Liver (tissue), 9 donors: Measurements from ENCODE around the gene ARHGAP12. TPM values are rescaled to one million over a fixed set of nuclear protein-coding genes. Genes with fewer than 3 reads are reported as not detected.
A peak's percentile ranks its signal among the peaks of the same experiment; 100 is the strongest.

ENCODE experiments used
- DNase-seq: peaks from one replicate; pipeline ENCODE4 v3.0.0-alpha.2; 2017; ENCODE audit warnings: low spot score
- H3K27ac ChIP-seq, 2 donors: one replicate each; pipeline ENCODE4 v1.7.0; 2013; ENCODE audit warnings: inconsistent platforms in 2 of 2, low read length in 2 of 2, control low read depth in 1 of 2, low read depth in 1 of 2, mild to moderate bottlenecking in 1 of 2
- H3K27me3 ChIP-seq, 4 donors: one replicate each; pipeline versions ENCODE4 v1.6.1 to v1.7.0; 2013; ENCODE audit warnings: low read length in 3 of 4, inconsistent platforms in 1 of 4, mild to moderate bottlenecking in 1 of 4, moderate library complexity in 1 of 4; ENCODE audit not compliant: control insufficient read depth in 4 of 4, insufficient read depth in 4 of 4
- H3K36me3 ChIP-seq, 4 donors: one replicate each; pipeline versions ENCODE4 v1.6.1 to v1.7.0; 2013; ENCODE audit warnings: low read length in 3 of 4, mild to moderate bottlenecking in 3 of 4, low read depth in 1 of 4, moderate library complexity in 1 of 4; ENCODE audit not compliant: control insufficient read depth in 4 of 4, insufficient read depth in 3 of 4
- H3K4me1 ChIP-seq, 4 donors: one replicate each; pipeline versions ENCODE4 v1.6.1 to v1.7.0; 2013; ENCODE audit warnings: low read length in 3 of 4, mild to moderate bottlenecking in 3 of 4, moderate library complexity in 1 of 4; ENCODE audit not compliant: control insufficient read depth in 4 of 4, insufficient read depth in 4 of 4
- H3K4me3 ChIP-seq, 3 donors: one replicate each; pipeline versions ENCODE4 v1.6.1 to v1.7.0; 2013; ENCODE audit warnings: low read length in 3 of 3, control low read depth in 1 of 3, low read depth in 1 of 3, mild to moderate bottlenecking in 1 of 3
- H3K9ac ChIP-seq, 2 donors: one replicate each; pipeline ENCODE4 v1.7.0; 2013; ENCODE audit warnings: low read length in 2 of 2, mild to moderate bottlenecking in 2 of 2, moderate library complexity in 2 of 2, control low read depth in 1 of 2, low read depth in 1 of 2
- H3K9me3 ChIP-seq, 4 donors: one replicate each; pipeline versions ENCODE4 v1.6.1 to v1.7.0; 2013; ENCODE audit warnings: low read length in 3 of 4; ENCODE audit not compliant: control insufficient read depth in 4 of 4
- EGR1 ChIP-seq, 2 donors: IDR thresholded peaks; 2 replicates each; pipeline ENCODE4 v1.6.1; 2016 to 2018; ENCODE audit warnings: antibody characterized with exemption in 2 of 2, low read depth in 2 of 2
- FOXA1 ChIP-seq: IDR thresholded peaks from 2 replicates; pipeline ENCODE4 v1.6.1; 2016; ENCODE audit warnings: antibody characterized with exemption
- FOXA2 ChIP-seq: IDR thresholded peaks from 2 replicates; pipeline ENCODE4 v1.6.1; 2016; ENCODE audit warnings: antibody characterized with exemption
- GABPA ChIP-seq, 2 donors: IDR thresholded peaks in 1 of 2; conservative IDR thresholded peaks in 1 of 2; 2 replicates each; pipeline ENCODE4 v1.6.1; 2016; ENCODE audit warnings: antibody characterized with exemption in 2 of 2, mild to moderate bottlenecking in 1 of 2, moderate library complexity in 1 of 2
- HNF4A ChIP-seq, 2 donors: conservative IDR thresholded peaks; 2 replicates each; pipeline ENCODE4 v1.6.1; 2016; ENCODE audit warnings: antibody characterized with exemption in 2 of 2, mild to moderate bottlenecking in 2 of 2
- HNF4G ChIP-seq: IDR thresholded peaks from 2 replicates; pipeline ENCODE4 v1.6.1; 2016; ENCODE audit warnings: antibody characterized with exemption
- JUND ChIP-seq, 2 donors: IDR thresholded peaks; 2 replicates each; pipeline ENCODE4 v1.6.1; 2016; ENCODE audit warnings: antibody characterized with exemption in 2 of 2
- NR2F2 ChIP-seq: IDR thresholded peaks from 2 replicates; pipeline ENCODE4 v1.6.1; 2016; ENCODE audit warnings: antibody characterized with exemption
- RAD21 ChIP-seq, 2 donors: IDR thresholded peaks; 2 replicates each; pipeline ENCODE4 v1.6.1; 2016; ENCODE audit warnings: antibody characterized with exemption in 2 of 2, mild to moderate bottlenecking in 2 of 2
- RXRA ChIP-seq, 2 donors: IDR thresholded peaks; 2 replicates each; pipeline ENCODE4 v1.6.1; 2017 to 2018; ENCODE audit warnings: antibody characterized with exemption in 2 of 2, mild to moderate bottlenecking in 1 of 2
- SP1 ChIP-seq: IDR thresholded peaks from 2 replicates; pipeline ENCODE4 v1.6.1; 2018; ENCODE audit warnings: antibody characterized with exemption, mild to moderate bottlenecking
- TAF1 ChIP-seq: conservative IDR thresholded peaks from 2 replicates; pipeline ENCODE4 v1.6.1; 2016; ENCODE audit warnings: antibody characterized with exemption, mild to moderate bottlenecking
- YY1 ChIP-seq: IDR thresholded peaks from 2 replicates; pipeline ENCODE4 v1.6.1; 2016; ENCODE audit warnings: antibody characterized with exemption, mild to moderate bottlenecking
- WGBS: extraction: QIAGEN DNeasy Blood & Tissue Kit; methylation state at CpG from one replicate; pipeline ENCODE4 v1.1.7; 2013; 5-methylcytosine and 5-hydroxymethylcytosine counted together
- polyA plus RNA-seq, 2 donors: library from polyadenylated mRNA; stranded (reverse) in 1 of 2; unstranded in 1 of 2; fragments of 200-250 nt in 1 of 2; fragments of >200 nt in 1 of 2; fragmentation: Nextera tagmentation in 1 of 2; extraction: Ambion mirVana in 1 of 2; gene quantifications; one replicate each; pipeline versions ENCODE4 v1.2.1 to v1.2.3, GENCODE V29; 2013 to 2015
- total RNA-seq, 2 donors: library from RNA; depleted of rRNA; stranded (reverse); fragments of >200 nt; gene quantifications; one replicate each; pipeline ENCODE4 v1.2.3, GENCODE V29; 2014
- TF ChIP-seq, protein P1 (sequence below): fragments of 150-350 bp; IDR thresholded peaks from 2 replicates; pipeline ENCODE4 v1.5.1; 2017; ENCODE audit warnings: improper control_type of control experiment, low read depth, low read length; ENCODE audit not compliant: missing input control
- TF ChIP-seq, protein P2 (sequence below): IDR thresholded peaks from 2 replicates; pipeline ENCODE4 v1.6.1; 2016; ENCODE audit warnings: antibody characterized with exemption
- TF ChIP-seq, protein P3 (sequence below): IDR thresholded peaks from 2 replicates; pipeline ENCODE4 v1.6.1; 2016; ENCODE audit warnings: antibody characterized with exemption, mild to moderate bottlenecking
- TF ChIP-seq, protein P4 (sequence below): IDR thresholded peaks from 2 replicates; pipeline ENCODE4 v1.6.1; 2016; ENCODE audit warnings: antibody characterized with exemption
- TF ChIP-seq, protein P5 (sequence below): IDR thresholded peaks from 2 replicates; pipeline ENCODE4 v1.6.1; 2016; ENCODE audit warnings: antibody characterized with exemption
- donor health status: healthy.
- donor health status: healthy.
- donor health status: healthy.
- donor health status: healthy.
- donor health status: healthy.

Gene ARHGAP12
- total and polyA plus RNA-seq, 4 donors, result 7.0 to 29.1 (median 12.3) TPM

DNA sequence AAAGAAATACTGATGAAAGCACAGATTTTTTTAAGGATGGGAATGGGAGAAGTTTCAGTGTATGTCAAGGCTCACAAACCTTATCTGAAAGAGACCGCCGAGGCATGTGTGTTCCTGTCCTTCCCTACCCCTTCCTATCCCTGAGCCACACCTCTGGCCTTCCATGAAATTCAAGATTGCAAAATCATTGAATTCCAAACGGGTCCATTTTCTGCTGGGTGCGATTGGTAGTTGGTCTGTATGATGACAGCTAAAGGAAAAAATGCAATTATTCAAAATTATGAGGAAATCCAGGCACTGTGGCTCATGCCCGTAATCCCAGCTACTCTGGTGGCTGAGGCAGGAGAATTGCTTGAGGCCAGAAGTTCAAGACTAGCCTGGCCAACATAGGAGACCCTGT, 170.1 kb downstream of the ARHGAP12 start:
- Histone ChIP-seq H3K4me1 (peaks cover 3 to 38% (median 27%) of the 10 kb centered on the region in 4 donors), H3K9ac (peak overlapping the region in 1 of 2 donors; percentile 50), H3K27me3 (no peaks in the 10 kb centered on the region), H3K9me3 (no peaks in the 10 kb centered on the region), H3K4me3 (no peak overlapping the region), H3K36me3 (no peaks in the 10 kb centered on the region), H3K27ac (peak overlapping the region; percentile 98 to 99)
- DNase-seq, result no peak
- WGBS, result 34% methylated on average over 5 of the region's 5 CpGs
- peak in 1 of 2 donors; percentile 4 for TF ChIP-seq JUND (IDR thresholded peaks at IDR 0.05)
- TF ChIP-seq, protein P1, sequence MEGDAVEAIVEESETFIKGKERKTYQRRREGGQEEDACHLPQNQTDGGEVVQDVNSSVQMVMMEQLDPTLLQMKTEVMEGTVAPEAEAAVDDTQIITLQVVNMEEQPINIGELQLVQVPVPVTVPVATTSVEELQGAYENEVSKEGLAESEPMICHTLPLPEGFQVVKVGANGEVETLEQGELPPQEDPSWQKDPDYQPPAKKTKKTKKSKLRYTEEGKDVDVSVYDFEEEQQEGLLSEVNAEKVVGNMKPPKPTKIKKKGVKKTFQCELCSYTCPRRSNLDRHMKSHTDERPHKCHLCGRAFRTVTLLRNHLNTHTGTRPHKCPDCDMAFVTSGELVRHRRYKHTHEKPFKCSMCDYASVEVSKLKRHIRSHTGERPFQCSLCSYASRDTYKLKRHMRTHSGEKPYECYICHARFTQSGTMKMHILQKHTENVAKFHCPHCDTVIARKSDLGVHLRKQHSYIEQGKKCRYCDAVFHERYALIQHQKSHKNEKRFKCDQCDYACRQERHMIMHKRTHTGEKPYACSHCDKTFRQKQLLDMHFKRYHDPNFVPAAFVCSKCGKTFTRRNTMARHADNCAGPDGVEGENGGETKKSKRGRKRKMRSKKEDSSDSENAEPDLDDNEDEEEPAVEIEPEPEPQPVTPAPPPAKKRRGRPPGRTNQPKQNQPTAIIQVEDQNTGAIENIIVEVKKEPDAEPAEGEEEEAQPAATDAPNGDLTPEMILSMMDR, result no peak
- TF ChIP-seq, protein P2, sequence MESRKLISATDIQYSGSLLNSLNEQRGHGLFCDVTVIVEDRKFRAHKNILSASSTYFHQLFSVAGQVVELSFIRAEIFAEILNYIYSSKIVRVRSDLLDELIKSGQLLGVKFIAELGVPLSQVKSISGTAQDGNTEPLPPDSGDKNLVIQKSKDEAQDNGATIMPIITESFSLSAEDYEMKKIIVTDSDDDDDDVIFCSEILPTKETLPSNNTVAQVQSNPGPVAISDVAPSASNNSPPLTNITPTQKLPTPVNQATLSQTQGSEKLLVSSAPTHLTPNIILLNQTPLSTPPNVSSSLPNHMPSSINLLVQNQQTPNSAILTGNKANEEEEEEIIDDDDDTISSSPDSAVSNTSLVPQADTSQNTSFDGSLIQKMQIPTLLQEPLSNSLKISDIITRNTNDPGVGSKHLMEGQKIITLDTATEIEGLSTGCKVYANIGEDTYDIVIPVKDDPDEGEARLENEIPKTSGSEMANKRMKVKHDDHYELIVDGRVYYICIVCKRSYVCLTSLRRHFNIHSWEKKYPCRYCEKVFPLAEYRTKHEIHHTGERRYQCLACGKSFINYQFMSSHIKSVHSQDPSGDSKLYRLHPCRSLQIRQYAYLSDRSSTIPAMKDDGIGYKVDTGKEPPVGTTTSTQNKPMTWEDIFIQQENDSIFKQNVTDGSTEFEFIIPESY, result peak; percentile 34
- TF ChIP-seq GABPA (IDR thresholded peaks at IDR 0.05 in 1 of 2, conservative IDR thresholded peaks at IDR 0.05 in 1 of 2), result no peak
- peak; percentile 78 for TF ChIP-seq YY1
- TF ChIP-seq, protein P3, sequence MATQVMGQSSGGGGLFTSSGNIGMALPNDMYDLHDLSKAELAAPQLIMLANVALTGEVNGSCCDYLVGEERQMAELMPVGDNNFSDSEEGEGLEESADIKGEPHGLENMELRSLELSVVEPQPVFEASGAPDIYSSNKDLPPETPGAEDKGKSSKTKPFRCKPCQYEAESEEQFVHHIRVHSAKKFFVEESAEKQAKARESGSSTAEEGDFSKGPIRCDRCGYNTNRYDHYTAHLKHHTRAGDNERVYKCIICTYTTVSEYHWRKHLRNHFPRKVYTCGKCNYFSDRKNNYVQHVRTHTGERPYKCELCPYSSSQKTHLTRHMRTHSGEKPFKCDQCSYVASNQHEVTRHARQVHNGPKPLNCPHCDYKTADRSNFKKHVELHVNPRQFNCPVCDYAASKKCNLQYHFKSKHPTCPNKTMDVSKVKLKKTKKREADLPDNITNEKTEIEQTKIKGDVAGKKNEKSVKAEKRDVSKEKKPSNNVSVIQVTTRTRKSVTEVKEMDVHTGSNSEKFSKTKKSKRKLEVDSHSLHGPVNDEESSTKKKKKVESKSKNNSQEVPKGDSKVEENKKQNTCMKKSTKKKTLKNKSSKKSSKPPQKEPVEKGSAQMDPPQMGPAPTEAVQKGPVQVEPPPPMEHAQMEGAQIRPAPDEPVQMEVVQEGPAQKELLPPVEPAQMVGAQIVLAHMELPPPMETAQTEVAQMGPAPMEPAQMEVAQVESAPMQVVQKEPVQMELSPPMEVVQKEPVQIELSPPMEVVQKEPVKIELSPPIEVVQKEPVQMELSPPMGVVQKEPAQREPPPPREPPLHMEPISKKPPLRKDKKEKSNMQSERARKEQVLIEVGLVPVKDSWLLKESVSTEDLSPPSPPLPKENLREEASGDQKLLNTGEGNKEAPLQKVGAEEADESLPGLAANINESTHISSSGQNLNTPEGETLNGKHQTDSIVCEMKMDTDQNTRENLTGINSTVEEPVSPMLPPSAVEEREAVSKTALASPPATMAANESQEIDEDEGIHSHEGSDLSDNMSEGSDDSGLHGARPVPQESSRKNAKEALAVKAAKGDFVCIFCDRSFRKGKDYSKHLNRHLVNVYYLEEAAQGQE, result peak; percentile 14
- peak in 1 of 2 donors; percentile 9 for TF ChIP-seq RXRA (IDR thresholded peaks at IDR 0.05)
- TF ChIP-seq FOXA2, result no peak
- TF ChIP-seq FOXA1, result no peak
- TF ChIP-seq TAF1, result no peak
- TF ChIP-seq NR2F2, result no peak
- TF ChIP-seq, protein P4, sequence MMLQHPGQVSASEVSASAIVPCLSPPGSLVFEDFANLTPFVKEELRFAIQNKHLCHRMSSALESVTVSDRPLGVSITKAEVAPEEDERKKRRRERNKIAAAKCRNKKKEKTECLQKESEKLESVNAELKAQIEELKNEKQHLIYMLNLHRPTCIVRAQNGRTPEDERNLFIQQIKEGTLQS, result peak; percentile 53
- no peak for TF ChIP-seq SP1
- no peak for TF ChIP-seq EGR1 (IDR thresholded peaks at IDR 0.05; ENCODE audit: low read depth in 2 of 2)
- peak in 1 of 2 donors; percentile 7 for TF ChIP-seq RAD21 (IDR thresholded peaks at IDR 0.05)
- no peak for TF ChIP-seq HNF4G
- TF ChIP-seq, protein P5, sequence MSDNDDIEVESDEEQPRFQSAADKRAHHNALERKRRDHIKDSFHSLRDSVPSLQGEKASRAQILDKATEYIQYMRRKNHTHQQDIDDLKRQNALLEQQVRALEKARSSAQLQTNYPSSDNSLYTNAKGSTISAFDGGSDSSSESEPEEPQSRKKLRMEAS, result peak; percentile 33
- no peak for TF ChIP-seq HNF4A (conservative IDR thresholded peaks at IDR 0.05)
